ENCODE data around the gene MAG.

The MAG gene

DNA sequence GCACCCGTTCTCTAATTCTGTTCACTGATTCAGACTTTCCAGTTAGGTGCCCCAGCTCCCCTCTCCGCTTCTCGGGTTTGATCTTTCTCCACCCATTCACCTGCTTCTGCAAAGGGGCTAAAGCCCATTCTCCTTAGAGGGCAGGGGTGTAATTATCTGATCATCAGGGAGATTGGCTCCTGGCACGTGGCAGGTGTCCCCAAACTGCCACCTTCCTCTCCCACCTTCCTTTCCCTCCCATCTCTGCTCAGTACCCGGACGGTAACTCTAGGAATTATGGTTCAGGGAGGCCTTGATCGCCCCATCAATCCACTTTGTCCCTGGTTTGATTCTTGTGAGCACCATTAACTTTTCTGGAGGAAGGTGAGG is 56.0 kb downstream of the MAG start:
- POLR2A ChIA-PET: no interaction called here
- H3K27ac ChIP-seq (ENCODE audit: extremely low read depth, low read depth, low read length): no peak overlapping the region
- H3K36me3 ChIP-seq (ENCODE audit: control insufficient read depth in 2 of 2, insufficient read depth in 1 of 2, low read length in 2 of 2): no peaks in the 10 kb centered on the region

More for the DNA sequence above, 56.0 kb downstream of the MAG start:
- TF ChIP-seq ZNF132 (tag by site-specific recombination; IDR thresholded peaks at IDR 0.05; ENCODE audit: borderline replicate concordance) (no peak), ZNF521 (tag by site-specific recombination; IDR thresholded peaks at IDR 0.05) (no peak), MEIS1 (CRISPR knock-in tag; IDR thresholded peaks at IDR 0.05; ENCODE audit: borderline replicate concordance) (no peak), ZXDB (tag by site-specific recombination; IDR thresholded peaks at IDR 0.05) (no peak), GLI4 (tag by site-specific recombination; IDR thresholded peaks at IDR 0.05) (no peak), ZNF174 (tag by site-specific recombination; IDR thresholded peaks at IDR 0.05) (no peak), ZFP69B (tag by site-specific recombination; IDR thresholded peaks at IDR 0.05) (no peak), ZNF510 (tag by site-specific recombination; IDR thresholded peaks at IDR 0.05; ENCODE audit: insufficient replicate concordance) (no peak), ZNF426 (tag by site-specific recombination; IDR thresholded peaks at IDR 0.05) (no peak), ZNF175 (tag by site-specific recombination; IDR thresholded peaks at IDR 0.05) (no peak), ZNF24 (tag by site-specific recombination; IDR thresholded peaks at IDR 0.05) (no peak), ZNF366 (tag by site-specific recombination; conservative IDR thresholded peaks at IDR 0.05) (no peak), ZNF394 (tag by site-specific recombination; IDR thresholded peaks at IDR 0.05; ENCODE audit: borderline replicate concordance) (no peak), ZNF184 (tag by site-specific recombination; IDR thresholded peaks at IDR 0.05) (no peak)
- TF ChIP-seq, protein P1, sequence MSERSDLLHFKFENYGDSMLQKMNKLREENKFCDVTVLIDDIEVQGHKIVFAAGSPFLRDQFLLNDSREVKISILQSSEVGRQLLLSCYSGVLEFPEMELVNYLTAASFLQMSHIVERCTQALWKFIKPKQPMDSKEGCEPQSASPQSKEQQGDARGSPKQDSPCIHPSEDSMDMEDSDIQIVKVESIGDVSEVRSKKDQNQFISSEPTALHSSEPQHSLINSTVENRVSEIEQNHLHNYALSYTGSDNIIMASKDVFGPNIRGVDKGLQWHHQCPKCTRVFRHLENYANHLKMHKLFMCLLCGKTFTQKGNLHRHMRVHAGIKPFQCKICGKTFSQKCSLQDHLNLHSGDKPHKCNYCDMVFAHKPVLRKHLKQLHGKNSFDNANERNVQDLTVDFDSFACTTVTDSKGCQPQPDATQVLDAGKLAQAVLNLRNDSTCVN (tag by site-specific recombination; optimal IDR thresholded peaks at IDR 0.05): no peak
- TF ChIP-seq, protein P2, sequence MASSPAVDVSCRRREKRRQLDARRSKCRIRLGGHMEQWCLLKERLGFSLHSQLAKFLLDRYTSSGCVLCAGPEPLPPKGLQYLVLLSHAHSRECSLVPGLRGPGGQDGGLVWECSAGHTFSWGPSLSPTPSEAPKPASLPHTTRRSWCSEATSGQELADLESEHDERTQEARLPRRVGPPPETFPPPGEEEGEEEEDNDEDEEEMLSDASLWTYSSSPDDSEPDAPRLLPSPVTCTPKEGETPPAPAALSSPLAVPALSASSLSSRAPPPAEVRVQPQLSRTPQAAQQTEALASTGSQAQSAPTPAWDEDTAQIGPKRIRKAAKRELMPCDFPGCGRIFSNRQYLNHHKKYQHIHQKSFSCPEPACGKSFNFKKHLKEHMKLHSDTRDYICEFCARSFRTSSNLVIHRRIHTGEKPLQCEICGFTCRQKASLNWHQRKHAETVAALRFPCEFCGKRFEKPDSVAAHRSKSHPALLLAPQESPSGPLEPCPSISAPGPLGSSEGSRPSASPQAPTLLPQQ (tag by site-specific recombination; IDR thresholded peaks at IDR 0.05): no peak
- TF ChIP-seq, protein P3, sequence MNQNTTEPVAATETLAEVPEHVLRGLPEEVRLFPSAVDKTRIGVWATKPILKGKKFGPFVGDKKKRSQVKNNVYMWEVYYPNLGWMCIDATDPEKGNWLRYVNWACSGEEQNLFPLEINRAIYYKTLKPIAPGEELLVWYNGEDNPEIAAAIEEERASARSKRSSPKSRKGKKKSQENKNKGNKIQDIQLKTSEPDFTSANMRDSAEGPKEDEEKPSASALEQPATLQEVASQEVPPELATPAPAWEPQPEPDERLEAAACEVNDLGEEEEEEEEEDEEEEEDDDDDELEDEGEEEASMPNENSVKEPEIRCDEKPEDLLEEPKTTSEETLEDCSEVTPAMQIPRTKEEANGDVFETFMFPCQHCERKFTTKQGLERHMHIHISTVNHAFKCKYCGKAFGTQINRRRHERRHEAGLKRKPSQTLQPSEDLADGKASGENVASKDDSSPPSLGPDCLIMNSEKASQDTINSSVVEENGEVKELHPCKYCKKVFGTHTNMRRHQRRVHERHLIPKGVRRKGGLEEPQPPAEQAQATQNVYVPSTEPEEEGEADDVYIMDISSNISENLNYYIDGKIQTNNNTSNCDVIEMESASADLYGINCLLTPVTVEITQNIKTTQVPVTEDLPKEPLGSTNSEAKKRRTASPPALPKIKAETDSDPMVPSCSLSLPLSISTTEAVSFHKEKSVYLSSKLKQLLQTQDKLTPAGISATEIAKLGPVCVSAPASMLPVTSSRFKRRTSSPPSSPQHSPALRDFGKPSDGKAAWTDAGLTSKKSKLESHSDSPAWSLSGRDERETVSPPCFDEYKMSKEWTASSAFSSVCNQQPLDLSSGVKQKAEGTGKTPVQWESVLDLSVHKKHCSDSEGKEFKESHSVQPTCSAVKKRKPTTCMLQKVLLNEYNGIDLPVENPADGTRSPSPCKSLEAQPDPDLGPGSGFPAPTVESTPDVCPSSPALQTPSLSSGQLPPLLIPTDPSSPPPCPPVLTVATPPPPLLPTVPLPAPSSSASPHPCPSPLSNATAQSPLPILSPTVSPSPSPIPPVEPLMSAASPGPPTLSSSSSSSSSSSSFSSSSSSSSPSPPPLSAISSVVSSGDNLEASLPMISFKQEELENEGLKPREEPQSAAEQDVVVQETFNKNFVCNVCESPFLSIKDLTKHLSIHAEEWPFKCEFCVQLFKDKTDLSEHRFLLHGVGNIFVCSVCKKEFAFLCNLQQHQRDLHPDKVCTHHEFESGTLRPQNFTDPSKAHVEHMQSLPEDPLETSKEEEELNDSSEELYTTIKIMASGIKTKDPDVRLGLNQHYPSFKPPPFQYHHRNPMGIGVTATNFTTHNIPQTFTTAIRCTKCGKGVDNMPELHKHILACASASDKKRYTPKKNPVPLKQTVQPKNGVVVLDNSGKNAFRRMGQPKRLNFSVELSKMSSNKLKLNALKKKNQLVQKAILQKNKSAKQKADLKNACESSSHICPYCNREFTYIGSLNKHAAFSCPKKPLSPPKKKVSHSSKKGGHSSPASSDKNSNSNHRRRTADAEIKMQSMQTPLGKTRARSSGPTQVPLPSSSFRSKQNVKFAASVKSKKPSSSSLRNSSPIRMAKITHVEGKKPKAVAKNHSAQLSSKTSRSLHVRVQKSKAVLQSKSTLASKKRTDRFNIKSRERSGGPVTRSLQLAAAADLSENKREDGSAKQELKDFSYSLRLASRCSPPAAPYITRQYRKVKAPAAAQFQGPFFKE (tag by site-specific recombination; IDR thresholded peaks at IDR 0.05; ENCODE audit: borderline replicate concordance): no peak
- TF ChIP-seq, protein P4, sequence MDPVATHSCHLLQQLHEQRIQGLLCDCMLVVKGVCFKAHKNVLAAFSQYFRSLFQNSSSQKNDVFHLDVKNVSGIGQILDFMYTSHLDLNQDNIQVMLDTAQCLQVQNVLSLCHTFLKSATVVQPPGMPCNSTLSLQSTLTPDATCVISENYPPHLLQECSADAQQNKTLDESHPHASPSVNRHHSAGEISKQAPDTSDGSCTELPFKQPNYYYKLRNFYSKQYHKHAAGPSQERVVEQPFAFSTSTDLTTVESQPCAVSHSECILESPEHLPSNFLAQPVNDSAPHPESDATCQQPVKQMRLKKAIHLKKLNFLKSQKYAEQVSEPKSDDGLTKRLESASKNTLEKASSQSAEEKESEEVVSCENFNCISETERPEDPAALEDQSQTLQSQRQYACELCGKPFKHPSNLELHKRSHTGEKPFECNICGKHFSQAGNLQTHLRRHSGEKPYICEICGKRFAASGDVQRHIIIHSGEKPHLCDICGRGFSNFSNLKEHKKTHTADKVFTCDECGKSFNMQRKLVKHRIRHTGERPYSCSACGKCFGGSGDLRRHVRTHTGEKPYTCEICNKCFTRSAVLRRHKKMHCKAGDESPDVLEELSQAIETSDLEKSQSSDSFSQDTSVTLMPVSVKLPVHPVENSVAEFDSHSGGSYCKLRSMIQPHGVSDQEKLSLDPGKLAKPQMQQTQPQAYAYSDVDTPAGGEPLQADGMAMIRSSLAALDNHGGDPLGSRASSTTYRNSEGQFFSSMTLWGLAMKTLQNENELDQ (tag by site-specific recombination; IDR thresholded peaks at IDR 0.05; ENCODE audit: low read depth): no peak
- Histone ChIP-seq H3K9me3 (ENCODE audit: control insufficient read depth, insufficient read depth, low read depth, low read length) (no peaks in the 10 kb centered on the region), H3K4me1 (ENCODE audit: control insufficient read depth, insufficient read depth, low read length) (no peaks in the 10 kb centered on the region), H3K4me3 (ENCODE audit: low read depth, low read length) (no peak overlapping the region)
- CTCF ChIA-PET: interaction anchor here (0.6 to 3.5 kb wide), 5 partner anchors 146 to 315 kb away, joined by 3 to 19 read pairs (median 4); no protein-coding TSS in a partner anchor
